HG03159 (cell line): Measurements from ENCODE around the gene C19orf33.
"Not testable (repeated sequence)": the region's sequence is repeated elsewhere in the genome, so short reads cannot be mapped to it uniquely, and the experiment has no call there.

Experiments
- ATAC-seq: cut with Tn5 transposase; IDR thresholded peaks from one replicate; pipeline ENCODE4 v1.9.1; 2021; ENCODE audit warnings: mild to moderate bottlenecking, moderate library complexity; ENCODE audit not compliant: unreplicated experiment

C19orf33 gene

GRCh38 chr19:38303517-38304351 is at the start of gene C19orf33:
Gene C19orf33 (plus strand): TSS chr19:38304251. CDS start chr19:38304262, 11 bp downstream.
- no peak for ATAC-seq

GRCh38 chr19:38255383-38256014 is 48.6 kb upstream of the C19orf33 start:
- ATAC-seq = no peak

- ATAC-seq = not testable (repeated sequence)
Measured at GRCh38 chr19:38261942-38262341, 42.1 kb upstream of the C19orf33 start.

- ATAC-seq = no peak
Measured at GRCh38 chr19:38262585-38263268, 41.3 kb upstream of the C19orf33 start.

DNA sequence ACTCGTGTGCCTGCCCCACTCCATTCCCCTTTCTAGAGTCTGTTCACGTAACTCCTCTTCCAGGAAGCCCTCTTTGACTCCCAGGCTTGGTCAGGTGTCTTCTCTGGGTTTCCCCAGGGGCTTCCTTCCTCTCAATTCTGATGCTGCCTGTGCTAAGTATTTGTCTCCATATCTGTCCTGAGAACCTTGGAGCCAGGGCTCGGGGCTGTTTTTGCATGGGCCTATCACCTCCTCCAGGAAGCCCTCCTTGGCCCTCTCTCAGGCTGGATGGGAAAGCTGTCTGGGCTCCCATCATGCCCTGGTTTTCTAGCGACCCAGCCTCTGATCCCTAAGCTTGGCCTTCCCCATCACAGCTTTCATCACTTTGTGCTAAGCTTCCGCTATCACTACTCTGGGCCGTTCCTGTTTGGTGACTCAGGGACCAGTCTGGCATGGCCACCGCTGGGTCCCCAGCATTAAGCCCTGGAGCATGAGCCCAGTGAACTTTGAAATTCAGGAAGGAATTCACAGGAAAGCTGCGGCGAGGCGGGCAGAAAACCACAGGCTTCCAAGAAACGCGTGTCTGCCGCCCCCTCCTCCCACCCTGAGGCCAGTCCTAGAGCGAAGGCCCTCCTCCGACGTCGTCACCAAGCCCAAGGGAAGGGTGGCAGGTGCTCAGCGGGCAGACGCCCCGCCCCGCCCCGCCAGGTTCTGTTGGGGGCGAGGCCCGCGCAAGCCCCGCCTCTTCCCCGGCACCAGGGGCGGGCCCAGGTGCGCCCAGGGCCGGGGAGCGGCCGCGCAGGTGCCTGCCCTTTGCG is 40.2 kb upstream of the C19orf33 start:
- ATAC-seq = peak; percentile 63

DNA sequence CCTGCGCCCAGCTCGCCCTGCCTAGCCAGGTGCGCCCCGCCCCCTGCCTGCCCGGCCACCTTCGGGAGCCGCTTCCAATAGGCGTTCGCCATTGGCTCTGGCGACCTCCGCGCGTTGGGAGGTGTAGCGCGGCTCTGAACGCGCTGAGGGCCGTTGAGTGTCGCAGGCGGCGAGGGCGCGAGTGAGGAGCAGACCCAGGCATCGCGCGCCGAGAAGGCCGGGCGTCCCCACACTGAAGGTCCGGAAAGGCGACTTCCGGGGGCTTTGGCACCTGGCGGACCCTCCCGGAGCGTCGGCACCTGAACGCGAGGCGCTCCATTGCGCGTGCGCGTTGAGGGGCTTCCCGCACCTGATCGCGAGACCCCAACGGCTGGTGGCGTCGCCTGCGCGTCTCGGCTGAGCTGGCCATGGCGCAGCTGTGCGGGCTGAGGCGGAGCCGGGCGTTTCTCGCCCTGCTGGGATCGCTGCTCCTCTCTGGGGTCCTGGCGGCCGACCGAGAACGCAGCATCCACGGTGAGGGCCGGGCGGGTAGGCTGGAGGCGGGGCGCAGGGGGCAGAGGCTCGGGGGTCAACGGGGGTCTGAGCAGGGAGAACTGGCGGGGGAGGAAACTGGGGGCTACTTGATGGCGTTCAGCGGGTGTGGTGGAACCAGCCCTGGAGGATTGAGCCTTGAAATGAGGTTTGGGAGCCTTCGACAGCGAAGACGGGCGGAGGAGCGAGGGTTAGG is 39.4 kb upstream of the C19orf33 start, which contains the start of gene SPINT2:
Gene SPINT2 (plus strand): TSS at position 88 of the 727 bp plus-strand sequence. CDS start 320 bp downstream, at position 408.
- ATAC-seq = peak; percentile 44

GRCh38 chr19:38265213-38265861 is 38.7 kb upstream of the C19orf33 start:
- ATAC-seq = no peak

- ATAC-seq = no peak
Measured at GRCh38 chr19:38265921-38266429, 38.1 kb upstream of the C19orf33 start.

GRCh38 chr19:38266981-38267597 is 37.0 kb upstream of the C19orf33 start:
- ATAC-seq = no peak

- ATAC-seq = no peak
Measured at GRCh38 chr19:38267761-38268483, 36.1 kb upstream of the C19orf33 start.

GRCh38 chr19:38268539-38268938 is 35.5 kb upstream of the C19orf33 start:
- ATAC-seq = no peak

GRCh38 chr19:38270587-38271167 is 33.4 kb upstream of the C19orf33 start:
- no peak for ATAC-seq

- ATAC-seq = no peak
Measured at GRCh38 chr19:38273499-38273898, 30.6 kb upstream of the C19orf33 start.

DNA sequence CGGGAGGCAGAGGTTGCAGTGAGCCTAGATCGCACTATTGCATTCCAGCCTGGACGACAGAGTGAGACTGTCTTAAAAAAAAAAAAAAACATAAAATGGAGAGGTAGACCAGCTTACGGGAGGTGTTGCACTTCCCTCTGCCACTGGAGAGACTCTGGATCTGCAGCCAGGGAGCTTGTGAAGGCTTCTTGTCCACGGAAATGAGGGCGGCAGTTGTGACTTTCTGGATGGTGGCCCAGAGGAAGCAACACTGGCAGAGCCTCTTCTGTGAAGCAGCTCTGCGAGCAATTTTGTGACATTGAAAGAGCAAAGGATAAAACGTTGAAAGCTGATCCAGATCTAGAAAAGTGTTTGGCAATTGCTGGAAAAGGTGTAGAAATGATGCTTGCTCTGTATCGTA is 29.3 kb upstream of the C19orf33 start:
- ATAC-seq = no peak

- ATAC-seq = no peak
Measured at GRCh38 chr19:38276942-38277517, 27.0 kb upstream of the C19orf33 start.

- ATAC-seq = no peak
Measured at GRCh38 chr19:38277549-38277948, 26.5 kb upstream of the C19orf33 start.

- ATAC-seq = no peak
Measured at GRCh38 chr19:38277969-38278680, 25.9 kb upstream of the C19orf33 start.
